HL-60/S4 treated with phorbol 12-myristate 13-acetate at 8.2 ng/mL for 4 days and 3 days (cell line): Measurements from ENCODE around the gene STARD9.
"Not testable (repeated sequence)": the region's sequence is repeated elsewhere in the genome, so short reads cannot be mapped to it uniquely, and the experiment has no call there.

Experiments
- in situ Hi-C: fragments of 300-500 bp; cut with MboI; formaldehyde crosslinking; loops from 2 replicates; pipeline ENCODE4 v1.15.0; 2022; ENCODE audit warnings: low sequenced_read_pairs

Gene STARD9

GRCh38 chr15:42759093-42759492 is 183.7 kb downstream of the STARD9 start:
- in situ Hi-C loops, result no loop called here

GRCh38 chr15:42760759-42761158 is 185.4 kb downstream of the STARD9 start:
- in situ Hi-C loops, result no loop called here

GRCh38 chr15:42761813-42762212 is 186.4 kb downstream of the STARD9 start:
- in situ Hi-C loops, result not testable (repeated sequence)

- in situ Hi-C loops, result not testable (repeated sequence)
Observed at GRCh38 chr15:42764154-42764731, 188.8 kb downstream of the STARD9 start.

- in situ Hi-C loops, result not testable (repeated sequence)
Observed at GRCh38 chr15:42766109-42766508, 190.7 kb downstream of the STARD9 start.
